BJ (cell line): ENCODE measurements around the gene MISFA. TPM values are rescaled to one million over a fixed set of nuclear protein-coding genes. Genes with fewer than 3 reads are reported as not detected.

Experiments used
- CTCF ChIA-PET: fragments of 350-600 bp; formaldehyde crosslinking; extraction: SDS; loops from one replicate; lab custom pipeline; 2021; ENCODE audit warnings: antibody characterized with exemption, inconsistent platforms; lab: Yijun Ruan, JAX
- POLR2A ChIA-PET: fragments of 300-600 bp; sonication (Branson Sonifier 250); formaldehyde crosslinking; extraction: SDS; loops from one replicate; lab custom pipeline; 2021; ENCODE audit warnings: antibody characterized with exemption; lab: Charles Lee
- DNase-seq: peaks from one replicate; pipeline ENCODE4 v3.0.0-alpha.2; 2011; ENCODE audit warnings: low read depth
- H3K27me3 ChIP-seq: 2 replicates; pipeline ENCODE4 v1.6.0; 2011; ENCODE audit warnings: low read length; ENCODE audit not compliant: control insufficient read depth, insufficient read depth
- H3K36me3 ChIP-seq: 2 replicates; pipeline ENCODE4 v1.5.1; 2011; ENCODE audit warnings: low read length; ENCODE audit not compliant: control insufficient read depth, insufficient read depth
- H3K4me3 ChIP-seq: 2 replicates; pipeline ENCODE4 v1.5.1; 2011; ENCODE audit warnings: low read depth, mild to moderate bottlenecking, control low read depth, low read length
- polyA plus RNA-seq: library from polyadenylated mRNA; depleted of rRNA; stranded (reverse); fragments of >200 nt; gene quantifications from 2 replicates; pipeline ENCODE4 v1.2.3, GENCODE V29; 2011
- TF ChIP-seq, protein P1 (sequence below): IDR thresholded peaks from 2 replicates; pipeline ENCODE4 v1.5.1; 2011; ENCODE audit warnings: low read depth, mild to moderate bottlenecking, control low read depth, inconsistent platforms, low read length, moderate library complexity; ENCODE audit not compliant: insufficient read depth

Gene MISFA
- polyA plus RNA-seq, 1 experiment, result 0.26 TPM

GRCh38 chr11:18567081-18567480 is 32.5 kb upstream of the MISFA start:
- Histone ChIP-seq H3K27me3 (no peaks in the 10 kb centered on the region), H3K36me3 (peaks cover 2% of the 10 kb centered on the region), H3K4me3 (no peak overlapping the region)
- TF ChIP-seq, protein P1, sequence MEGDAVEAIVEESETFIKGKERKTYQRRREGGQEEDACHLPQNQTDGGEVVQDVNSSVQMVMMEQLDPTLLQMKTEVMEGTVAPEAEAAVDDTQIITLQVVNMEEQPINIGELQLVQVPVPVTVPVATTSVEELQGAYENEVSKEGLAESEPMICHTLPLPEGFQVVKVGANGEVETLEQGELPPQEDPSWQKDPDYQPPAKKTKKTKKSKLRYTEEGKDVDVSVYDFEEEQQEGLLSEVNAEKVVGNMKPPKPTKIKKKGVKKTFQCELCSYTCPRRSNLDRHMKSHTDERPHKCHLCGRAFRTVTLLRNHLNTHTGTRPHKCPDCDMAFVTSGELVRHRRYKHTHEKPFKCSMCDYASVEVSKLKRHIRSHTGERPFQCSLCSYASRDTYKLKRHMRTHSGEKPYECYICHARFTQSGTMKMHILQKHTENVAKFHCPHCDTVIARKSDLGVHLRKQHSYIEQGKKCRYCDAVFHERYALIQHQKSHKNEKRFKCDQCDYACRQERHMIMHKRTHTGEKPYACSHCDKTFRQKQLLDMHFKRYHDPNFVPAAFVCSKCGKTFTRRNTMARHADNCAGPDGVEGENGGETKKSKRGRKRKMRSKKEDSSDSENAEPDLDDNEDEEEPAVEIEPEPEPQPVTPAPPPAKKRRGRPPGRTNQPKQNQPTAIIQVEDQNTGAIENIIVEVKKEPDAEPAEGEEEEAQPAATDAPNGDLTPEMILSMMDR, result no peak
- ChIA-PET CTCF (interaction anchor here (1.5 kb wide), 1 partner anchor 14 kb away, joined by 3 read pairs; no protein-coding TSS in a partner anchor), POLR2A (no interaction called here)
- DNase-seq, result no peak

GRCh38 chr11:18575361-18575760 is 24.2 kb upstream of the MISFA start:
- POLR2A ChIA-PET, result no interaction called here
- no peak overlapping the region for H3K4me3 ChIP-seq
- CTCF ChIA-PET, result no interaction called here
- TF ChIP-seq, protein P1, result no peak
- no peak for DNase-seq
- peaks cover 7% of the 10 kb centered on the region for H3K36me3 ChIP-seq
- no peaks in the 10 kb centered on the region for H3K27me3 ChIP-seq

GRCh38 chr11:18578975-18579598 is 20.5 kb upstream of the MISFA start:
- ChIA-PET CTCF (interaction anchor here (0.6 kb wide), 1 partner anchor 11 kb away, joined by 3 read pairs; no protein-coding TSS in a partner anchor), POLR2A (no interaction called here)
- peaks cover 7% of the 10 kb centered on the region for H3K36me3 ChIP-seq
- DNase-seq, result no peak
- TF ChIP-seq, protein P1, result no peak
- no peak overlapping the region for H3K4me3 ChIP-seq
- no peaks in the 10 kb centered on the region for H3K27me3 ChIP-seq

- no peak for DNase-seq
- TF ChIP-seq, protein P1, result no peak
- no peak overlapping the region for H3K4me3 ChIP-seq
- H3K36me3 ChIP-seq, result peaks cover 5% of the 10 kb centered on the region
- H3K27me3 ChIP-seq, result no peaks in the 10 kb centered on the region
- POLR2A ChIA-PET, result no interaction called here
- CTCF ChIA-PET, result no interaction called here
These were observed 19.3 kb upstream of the MISFA start for GRCh38 chr11:18580113-18580766.

DNA sequence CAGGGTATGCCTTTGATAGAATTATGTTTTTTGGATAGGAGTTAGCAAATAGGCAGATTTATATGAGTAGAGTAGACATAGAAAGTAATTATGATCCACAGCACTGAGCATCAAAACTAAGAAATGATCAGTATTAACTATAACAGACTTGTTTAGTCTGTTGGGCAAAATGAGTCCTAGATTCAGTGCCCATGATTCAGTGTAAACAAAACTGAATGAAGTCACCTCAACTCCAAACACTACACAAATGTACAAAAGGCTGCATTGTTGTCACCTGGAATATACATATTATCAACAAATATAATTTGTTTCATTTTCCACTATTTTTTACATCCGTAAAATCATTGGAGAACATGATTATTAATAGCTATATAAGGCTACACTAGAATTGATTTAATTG is 17.8 kb upstream of the MISFA start:
- TF ChIP-seq, protein P1, result no peak
- ChIA-PET CTCF (interaction anchor here (1.0 kb wide), 1 partner anchor 15 kb away, joined by 3 read pairs; no protein-coding TSS in a partner anchor), POLR2A (no interaction called here)
- H3K27me3 ChIP-seq, result no peaks in the 10 kb centered on the region
- peaks cover 3% of the 10 kb centered on the region; the same call in 1 of the 2 replicates for H3K36me3 ChIP-seq
- DNase-seq, result no peak
- no peak overlapping the region for H3K4me3 ChIP-seq
